Breast epithelium (tissue), 3 donors: Measurements from ENCODE around the gene TRPV3.

ENCODE experiments used
- CTCF ChIP-seq, 3 donors: fragments of 450-650 bp; IDR thresholded peaks; one replicate each; pipeline ENCODE4 v1.5.1; 2016 to 2017; ENCODE audit warnings: antibody characterized with exemption in 3 of 3, mild to moderate bottlenecking in 3 of 3, moderate library complexity in 3 of 3
- POLR2A ChIP-seq: fragments of 450-650 bp; IDR thresholded peaks from one replicate; pipeline ENCODE4 v1.6.1; 2016; ENCODE audit warnings: antibody characterized with exemption, mild to moderate bottlenecking, moderate library complexity
- POLR2AphosphoS5 ChIP-seq, 3 donors: sonication (generic); formaldehyde crosslinking; IDR thresholded peaks; one replicate each; pipeline ENCODE4 v1.6.1; 2017; ENCODE audit warnings: antibody characterized with exemption in 3 of 3

DNA sequence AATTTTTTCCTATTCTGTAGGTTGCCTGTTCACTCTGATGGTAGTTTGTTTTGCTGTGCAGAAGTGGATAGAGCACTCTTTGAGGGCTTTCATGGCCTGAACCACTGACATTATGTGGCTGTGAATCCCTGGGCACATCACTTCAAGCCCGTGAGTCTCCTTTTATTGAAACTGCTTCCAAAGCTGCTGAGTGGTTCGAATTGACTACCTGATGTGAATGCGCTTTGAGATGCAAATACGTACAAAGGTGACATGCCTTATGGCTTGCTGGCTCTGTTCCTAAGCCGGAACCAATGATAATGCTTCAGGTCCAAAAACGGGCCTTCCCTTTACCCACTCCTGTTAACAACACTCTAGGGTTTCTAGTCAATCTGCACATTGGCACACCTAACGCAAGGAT lies 47.5 kb downstream of the TRPV3 start:
- no peak for TF ChIP-seq CTCF (IDR thresholded peaks at IDR 0.05)
- TF ChIP-seq POLR2A = no peak
- TF ChIP-seq POLR2AphosphoS5 (IDR thresholded peaks at IDR 0.05) = no peak
